GM18511 (cell line): ENCODE results near the gene DCHS1.

Source experiments
- ATAC-seq: cut with Tn5 transposase; IDR thresholded peaks from one replicate; pipeline ENCODE4 v1.9.1; 2021; ENCODE audit warnings: mild to moderate bottlenecking, moderate library complexity; ENCODE audit not compliant: unreplicated experiment

The DCHS1 gene

DNA sequence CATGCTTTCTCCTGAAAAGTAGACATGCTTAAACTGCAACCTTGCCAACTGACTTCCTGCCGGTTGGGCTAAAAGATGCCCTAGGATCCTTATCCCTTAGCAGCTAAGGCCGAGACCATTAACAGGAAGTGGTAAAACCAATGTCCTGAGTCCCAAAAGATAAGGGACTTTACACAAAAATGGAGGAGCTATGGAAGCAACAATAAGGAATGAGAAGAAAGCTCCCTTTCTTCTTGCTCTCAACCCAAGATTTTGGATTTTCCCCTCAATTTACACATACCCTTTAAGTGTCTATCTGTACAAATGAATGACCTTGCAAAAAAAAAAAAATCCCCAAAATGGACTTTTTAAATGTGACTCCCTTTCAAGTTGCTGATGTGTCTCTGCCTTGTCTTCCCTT is 16.4 kb upstream of the DCHS1 start:
- no peak for ATAC-seq

DNA sequence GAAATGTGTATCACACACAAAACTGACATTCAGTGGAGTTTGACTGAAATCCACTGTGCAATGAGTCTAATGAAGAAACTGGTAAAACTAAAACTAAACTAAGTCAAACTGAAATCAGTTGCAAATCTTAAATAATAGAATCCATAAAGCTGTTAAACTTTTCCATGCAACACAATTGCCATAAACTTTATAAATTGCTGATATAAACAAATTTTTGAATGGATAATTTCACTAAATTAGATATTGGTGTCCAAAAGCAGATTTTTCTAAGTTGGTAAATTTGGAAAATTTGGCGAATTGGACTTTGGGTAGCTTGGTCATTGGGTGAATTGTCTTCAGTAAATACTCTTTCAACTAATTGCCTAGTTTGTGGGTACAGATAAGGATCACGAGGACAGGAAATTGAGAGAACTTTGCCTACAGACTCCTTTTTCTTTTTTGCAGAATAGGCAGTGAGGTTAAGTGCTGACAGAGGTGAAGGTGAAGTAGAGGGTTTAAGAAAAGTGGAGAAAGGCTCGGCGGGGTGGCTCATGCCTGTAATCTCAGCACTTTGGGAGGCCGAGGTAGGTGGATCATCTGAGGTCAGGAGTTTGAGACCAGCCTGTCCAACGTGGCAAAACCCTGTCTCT is 14.7 kb upstream of the DCHS1 start:
- ATAC-seq = no peak

DNA sequence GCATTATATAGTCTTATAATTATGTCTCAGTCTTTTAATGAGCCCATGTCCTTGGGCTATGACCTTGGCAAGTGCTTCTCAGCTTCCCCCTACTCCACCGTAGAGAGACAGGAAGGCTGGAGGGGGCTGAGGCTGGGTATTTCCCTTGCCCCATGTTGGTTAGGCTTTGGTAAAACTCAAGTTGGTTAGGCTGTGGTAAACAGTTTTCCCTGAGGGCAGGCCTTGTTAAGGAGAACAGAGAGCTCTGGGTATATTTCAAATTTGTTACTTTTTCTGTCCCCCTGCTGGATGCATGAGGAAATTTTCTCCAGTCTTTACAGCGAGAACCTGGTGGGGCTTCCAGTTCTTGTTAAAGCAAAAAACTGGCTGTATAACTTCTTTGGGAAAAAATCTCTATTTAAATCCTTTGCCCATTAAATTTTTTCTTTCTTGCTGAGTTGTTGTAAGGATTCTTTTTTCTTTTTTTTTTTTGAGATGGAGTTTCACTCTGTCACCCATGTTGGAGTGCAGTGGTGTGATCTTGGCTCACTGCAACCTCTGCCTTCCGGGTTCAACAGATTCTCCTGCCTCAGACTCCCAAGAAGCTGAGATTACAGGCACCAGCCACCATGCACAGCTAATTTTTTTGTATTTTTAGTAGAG is 12.2 kb upstream of the DCHS1 start:
- ATAC-seq = peak; percentile 68

DNA sequence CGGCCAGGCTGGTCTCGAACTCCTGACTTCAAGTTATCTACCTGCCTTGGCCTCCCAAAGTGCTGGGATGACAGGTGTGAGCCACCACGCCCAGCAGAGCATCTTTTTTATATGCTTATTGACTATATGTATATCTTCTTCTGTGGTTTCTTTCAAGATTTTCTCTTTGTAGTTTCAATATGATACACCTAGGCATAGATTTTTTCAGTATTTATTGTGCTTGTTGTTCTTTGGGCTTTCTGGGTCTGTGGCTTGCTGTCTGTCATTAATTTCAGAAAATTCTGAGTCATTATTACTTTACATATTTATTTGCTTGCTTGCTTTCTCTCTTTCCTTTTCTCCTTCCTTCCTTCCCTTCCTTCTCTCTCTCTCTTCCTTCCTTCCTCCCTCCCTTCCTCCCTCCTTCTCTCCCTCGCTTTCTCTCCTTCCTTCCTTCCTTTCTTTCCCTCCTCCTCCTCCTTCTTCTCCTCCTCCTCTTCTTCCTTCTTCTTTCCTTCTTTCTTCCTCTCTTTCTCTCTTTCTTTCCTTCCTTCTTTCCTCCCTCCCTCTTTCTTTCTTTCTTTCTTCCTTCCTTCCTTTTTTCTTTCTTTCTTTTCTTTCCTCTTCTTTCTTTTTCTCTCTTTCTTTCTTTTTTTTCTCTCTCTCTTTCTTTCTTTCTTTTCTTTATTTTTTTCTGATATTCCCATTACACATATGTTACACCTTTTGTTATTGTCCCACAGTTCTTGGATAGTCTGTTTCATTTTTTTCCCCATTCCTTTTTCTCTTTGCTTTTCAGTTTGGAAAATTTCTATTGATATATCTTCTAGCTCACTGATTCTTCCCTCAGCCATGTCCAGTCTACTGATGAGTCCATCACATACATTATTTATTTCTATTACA is 10.9 kb upstream of the DCHS1 start:
- ATAC-seq = no peak

DNA sequence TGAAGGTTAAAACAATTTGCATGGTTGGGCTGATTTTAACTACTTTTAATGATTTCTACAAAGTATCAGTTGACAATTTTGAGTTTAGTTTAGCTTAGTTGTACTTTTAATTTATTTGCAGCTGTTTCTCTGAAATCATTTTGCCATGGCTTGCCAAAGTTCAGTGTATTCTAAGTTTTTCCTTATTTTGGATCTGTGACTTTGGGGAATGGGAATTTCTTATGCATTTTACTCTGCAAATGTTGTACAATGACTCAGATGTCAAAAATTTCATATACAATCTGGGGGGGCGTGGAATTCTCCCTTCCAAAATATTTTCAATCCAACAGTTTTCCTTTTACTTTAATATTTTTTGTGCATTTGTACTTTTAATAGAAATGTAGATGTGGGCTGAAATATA is 8.9 kb upstream of the DCHS1 start:
- ATAC-seq = no peak

DNA sequence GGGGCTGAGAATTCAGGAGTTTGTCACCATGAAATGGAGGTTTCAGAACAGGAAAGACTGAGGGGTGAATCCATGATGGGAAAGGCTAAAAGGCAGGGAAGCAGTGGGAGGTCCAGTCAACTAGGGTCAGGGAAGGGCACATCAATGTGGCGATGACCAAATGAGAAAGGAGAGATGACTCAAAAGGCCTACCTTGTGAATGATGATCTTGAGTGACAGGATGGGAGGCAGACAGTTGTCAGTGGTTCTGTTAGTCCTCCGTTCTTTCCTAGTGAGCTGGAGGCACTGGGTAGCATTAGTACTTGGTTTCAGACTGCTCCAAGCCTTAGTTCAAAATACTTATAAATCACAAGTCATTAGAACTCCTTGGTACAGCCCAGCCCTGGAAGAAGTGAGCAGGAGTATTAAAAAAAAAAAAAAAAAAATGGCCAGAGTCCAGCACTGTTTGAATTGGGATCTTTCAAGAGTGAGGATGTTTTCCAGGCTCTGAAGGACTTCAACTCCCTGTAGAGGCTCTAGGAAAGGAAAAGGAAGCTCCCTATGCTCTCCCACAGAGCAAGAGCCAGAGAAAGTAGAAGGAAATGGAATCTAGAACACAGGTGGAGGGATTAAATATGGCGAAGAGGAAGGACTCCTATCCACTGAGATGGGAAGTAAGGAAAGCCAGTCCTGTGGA is 8.3 kb upstream of the DCHS1 start:
- no peak for ATAC-seq

DNA sequence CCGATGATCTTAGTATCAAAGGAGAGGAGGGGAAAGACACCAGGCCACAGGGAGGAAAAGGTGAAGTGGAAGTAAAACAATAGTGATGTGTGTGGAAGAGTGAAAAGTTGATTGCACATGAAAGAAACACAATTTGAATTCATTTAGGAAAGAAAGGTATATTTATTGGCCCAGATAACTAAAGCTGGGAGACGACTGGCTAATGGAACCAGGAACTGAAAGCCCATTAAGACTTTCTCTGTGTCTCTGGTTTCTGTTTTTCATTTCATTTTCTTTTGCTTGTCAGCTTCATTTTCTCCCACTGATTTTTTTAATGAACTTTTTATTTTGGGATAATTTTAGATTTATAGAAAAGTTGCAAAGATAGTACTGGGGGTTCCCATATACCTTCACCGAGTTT is 5.1 kb upstream of the DCHS1 start:
- peak; percentile 48 for ATAC-seq

DNA sequence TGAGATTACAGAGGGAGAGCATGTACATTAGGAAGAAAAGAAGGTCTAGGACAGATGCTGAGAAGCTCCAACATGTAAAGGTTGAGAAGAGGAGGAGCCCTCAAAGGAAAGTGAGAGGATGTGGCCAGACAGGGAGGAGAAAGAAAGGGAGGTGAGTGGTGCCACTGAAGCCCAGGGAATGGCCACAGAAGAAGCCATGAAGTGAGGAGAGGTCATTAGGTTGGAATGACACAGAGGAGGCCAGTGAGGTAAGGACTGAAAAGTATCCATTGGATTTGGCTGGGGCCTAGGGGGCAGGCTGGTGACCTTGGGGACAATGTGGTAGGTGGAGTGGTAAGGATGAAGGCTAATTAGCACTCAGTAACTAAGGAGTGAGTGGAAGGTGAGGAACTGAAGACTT is 3.0 kb upstream of the DCHS1 start:
- no peak for ATAC-seq

DNA sequence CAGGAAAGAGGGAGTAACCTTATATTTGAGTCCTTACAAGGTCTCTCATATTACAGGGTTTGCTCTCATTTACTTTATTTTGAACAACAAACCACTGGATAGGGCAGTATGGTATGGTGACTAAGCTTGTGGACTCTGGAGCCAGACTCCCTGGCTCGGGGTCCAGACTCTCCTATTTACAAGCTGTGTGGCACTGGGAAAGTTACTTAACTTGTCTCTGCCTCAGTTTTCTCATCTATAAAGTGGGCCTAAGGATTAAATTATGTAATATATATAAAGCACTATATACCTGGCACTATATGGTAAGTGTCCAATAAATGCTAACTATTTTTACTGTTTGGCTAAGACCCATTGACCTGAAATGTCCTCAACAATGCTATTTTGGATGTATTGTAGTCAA is 1.7 kb upstream of the DCHS1 start:
- ATAC-seq = no peak

DNA sequence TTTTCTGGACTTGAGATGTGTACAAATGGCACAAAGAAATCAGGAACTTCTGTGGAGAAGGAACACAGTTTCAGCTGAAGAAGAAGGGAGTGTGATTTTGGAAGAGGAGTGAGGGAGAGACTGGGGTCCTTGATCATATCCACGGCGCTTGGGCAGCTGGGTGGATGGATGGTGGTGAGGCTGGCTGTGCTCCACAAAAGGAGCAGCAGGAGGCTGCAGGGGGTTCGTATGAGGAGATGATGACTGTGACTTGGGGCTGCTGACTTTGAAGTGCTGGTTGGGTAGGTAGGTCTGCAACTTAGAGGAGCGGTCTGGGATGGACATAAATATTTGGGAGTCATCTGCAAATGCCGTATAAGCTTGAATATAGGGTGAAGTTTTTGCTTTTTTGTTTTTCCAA is 1.3 kb upstream of the DCHS1 start:
- no peak for ATAC-seq

DNA sequence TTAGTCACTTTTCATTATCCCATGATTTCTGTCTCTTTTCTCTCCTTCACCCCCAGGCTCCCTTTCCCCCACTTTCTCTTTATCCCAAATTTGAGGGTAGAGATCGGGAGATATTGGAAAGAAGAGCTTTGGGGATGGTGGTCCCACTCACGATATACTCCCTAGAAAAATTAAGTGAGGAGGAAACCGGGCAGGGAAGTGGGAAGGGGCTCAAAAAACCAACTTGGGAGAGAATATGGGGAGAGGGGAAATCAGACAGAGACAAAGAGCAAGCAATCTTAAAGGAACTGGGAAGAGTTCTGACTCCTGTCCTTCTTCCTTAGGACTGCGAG is 941 bp upstream of the DCHS1 start:
- no peak for ATAC-seq

DNA sequence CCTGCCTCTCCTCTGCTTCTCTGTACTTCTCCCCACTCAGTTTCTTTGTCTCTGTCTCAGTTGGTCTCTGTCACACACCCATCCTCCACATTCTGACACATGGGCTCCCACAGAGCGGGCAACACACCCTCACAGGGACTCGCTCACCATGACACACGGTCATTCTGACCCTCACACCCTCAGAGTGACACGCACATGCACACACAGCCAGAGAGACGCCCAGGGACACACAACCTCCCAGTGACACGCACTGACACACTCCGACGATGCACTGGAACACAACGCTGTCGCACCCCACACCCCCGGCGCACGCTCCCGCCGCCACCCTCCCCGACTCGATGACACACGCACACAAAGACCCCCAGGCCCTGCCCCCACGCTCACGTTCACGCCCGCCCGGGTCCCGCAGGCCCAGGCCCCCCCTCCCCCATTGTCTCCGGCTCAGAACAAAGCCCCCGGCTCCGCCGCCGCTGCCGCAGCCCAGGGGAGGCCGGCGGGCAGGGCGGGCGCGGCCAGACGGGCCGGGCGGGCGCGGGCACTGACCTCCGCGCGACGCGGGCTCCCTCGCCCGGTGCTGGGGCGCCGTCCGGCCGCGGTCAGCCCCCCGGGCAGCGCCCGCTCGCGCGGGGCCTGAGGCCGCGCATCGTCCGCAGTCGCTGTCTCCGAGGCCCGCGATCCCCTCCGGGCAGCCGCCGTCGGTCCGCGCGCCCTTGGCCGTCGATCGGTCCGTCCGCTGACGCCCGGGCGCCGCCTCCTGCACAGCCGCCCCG is 404 bp downstream of the DCHS1 start:
- peak; percentile 49 for ATAC-seq

DNA sequence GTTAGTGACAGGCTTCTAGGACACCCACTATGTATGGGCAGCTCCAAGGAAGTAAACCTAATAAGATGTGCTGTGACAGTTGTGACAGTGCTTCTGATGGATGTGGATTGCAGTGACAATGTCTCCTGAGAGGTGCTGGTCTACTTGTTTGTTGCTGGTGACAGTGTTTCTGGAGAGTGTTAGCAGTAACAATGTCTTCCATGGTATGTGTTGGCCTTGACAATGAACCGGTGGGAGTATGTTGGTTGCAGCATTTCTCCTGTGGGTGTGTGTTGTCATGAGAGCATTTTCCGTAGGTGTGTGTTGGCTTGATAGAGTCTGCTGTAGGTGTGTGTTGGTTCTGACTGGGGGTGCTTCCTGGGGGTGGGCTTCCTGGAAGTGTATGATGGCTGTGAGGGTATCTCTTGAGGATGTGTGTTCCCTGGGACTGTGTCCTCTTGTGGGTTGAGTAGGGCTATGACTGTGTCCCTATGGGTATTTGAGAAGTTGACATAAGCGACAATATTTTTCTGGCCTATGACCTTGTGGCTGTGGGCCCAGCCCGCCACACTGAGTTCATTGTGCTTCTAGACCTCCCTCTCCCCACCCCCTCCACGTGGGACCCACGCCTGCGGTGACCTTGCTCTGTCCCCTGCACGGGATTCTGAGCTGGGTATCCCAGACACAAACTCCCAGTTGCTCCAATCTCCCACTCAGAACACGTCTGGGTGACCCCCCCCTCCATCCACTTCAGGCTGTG is 1.2 kb downstream of the DCHS1 start:
- ATAC-seq = no peak

DNA sequence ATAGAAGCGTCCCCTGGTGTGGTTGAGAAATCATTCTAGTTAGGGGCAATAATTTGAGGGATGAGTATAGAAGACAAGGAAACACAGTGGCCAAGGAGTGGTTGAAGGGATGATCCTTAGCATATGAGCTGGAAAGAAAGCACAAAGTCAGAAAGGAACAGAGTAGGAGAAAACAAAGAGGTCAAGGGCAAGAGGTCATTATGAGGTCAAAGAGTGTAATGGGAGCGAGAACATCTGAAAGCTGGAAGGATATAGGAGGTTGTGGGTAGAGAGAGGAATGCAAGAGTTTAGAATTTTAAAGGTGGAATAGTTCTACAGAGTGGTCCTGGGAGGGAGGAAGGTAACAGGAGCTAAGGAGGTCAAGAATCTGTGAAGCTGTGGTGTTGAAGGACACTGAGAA is 2.0 kb downstream of the DCHS1 start:
- no peak for ATAC-seq

DNA sequence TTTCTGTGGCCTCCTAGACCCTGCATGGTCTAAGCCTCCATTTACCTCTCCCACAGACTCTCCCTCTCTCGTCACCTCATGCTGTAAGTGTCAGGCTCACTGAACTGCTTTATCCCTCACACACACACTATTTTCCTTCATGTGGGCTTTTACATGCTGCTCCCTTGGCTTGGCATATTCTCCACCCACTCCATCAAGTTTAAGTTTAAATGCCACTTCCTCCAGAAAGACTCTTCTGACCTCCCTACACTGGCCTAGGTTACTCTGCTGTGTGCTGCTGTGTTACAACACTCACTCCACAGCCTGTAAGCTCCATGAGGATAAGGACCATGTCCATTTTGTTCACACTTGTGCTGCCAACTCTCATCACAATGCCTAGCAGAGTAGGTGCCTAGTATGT is 2.5 kb downstream of the DCHS1 start:
- no peak for ATAC-seq

DNA sequence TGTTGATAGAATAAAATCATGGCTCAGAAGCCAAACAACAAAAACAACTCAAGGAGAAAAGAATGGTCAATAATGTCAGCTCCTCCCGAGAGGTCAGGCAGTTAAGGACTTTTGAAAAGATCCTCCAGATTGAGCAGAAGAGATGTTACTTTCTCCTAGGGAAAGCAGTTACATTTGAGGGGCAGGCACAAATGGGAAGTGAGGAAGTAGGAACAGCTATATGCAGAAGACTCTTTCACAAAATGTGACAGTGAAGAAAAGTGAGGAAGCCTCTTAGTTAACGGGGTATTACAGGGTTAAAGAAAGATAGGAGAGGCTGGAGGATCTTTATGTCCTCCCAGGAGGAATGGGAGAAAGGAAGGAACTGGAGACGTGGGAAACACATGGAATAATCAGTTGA is 3.4 kb downstream of the DCHS1 start:
- no peak for ATAC-seq

DNA sequence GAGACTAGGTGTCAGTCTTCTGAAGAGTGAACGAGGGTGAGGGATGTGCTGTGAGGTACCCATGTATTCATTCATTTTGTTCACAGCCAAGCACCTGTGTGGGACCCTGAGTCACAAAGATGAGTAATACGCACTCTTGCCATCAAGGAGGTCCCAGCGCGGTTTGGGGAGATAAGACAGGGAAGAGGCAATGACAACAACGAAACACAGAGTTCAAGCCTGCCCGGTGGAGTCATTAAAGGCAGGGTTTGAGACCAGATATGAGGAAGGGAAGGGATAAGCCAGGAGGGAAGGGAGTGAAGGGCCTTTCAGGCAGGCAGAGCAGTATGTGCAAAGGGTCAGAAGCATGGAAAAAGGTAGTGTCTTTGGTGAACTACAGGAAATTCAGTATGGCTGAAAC is 4.6 kb downstream of the DCHS1 start:
- no peak for ATAC-seq

DNA sequence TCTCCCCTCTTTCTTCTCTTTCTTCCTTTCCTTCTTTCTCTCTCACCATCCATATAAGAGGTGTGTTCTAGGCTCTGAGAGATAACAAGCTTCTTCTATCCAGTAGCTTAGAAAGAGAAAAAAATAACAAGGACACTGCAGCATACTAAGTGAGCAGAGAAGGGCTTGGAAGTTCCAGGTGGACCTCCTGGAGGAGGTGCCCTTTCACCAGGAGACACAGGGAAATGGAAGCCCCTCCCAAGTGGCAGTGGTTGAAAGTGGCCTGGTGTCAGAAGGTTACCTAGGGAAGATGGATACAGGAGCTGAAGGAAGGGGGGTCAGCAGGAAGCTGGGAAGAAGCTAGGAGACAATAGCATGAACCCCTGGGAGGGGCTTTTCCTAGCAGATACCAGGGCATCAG is 5.5 kb downstream of the DCHS1 start:
- no peak for ATAC-seq

DNA sequence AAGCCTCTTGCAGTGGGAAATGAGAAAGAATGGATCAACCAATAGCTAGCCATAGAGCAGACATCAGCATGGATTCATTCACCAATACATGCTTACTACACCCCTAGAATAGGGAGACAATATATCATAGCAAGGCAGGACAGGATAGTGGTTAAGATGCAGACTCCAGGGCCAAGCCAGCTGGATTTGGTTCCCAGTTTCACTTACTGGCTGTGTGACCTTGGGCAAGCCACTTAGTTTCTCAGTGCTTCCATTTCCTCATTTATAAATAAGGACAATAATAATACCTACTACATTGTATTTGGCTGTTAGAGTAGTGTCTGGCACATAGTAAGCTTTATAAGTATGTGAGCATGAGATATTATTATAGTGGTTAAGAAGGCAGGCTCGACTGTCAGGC is 7.1 kb downstream of the DCHS1 start:
- ATAC-seq = no peak

DNA sequence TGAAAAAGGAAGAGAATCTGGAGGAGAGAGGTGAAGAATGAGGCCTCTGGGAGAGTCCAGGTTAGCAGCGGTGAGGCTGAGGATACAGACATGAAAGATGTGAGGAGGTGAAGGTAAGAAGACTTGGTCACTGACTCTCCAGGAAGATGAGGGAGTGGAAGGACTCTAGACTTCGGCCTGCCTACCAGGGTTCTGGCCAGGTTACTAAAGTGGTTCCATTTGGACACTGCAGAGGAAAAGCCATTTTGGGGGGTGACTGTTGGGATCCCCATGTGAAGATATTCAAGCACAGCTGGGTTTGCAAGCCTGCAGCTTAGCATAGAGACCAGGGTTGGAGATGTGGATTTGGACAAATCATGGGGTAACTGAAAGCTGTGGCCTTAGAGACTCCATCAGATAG is 7.8 kb downstream of the DCHS1 start:
- no peak for ATAC-seq
